H9 (cell line): ENCODE measurements around the gene RNF220. TPM values are rescaled to one million over a fixed set of nuclear protein-coding genes. Genes with fewer than 3 reads are reported as not detected.

Source experiments
- DNase-seq: peaks from one replicate; pipeline ENCODE4 v3.0.0-alpha.2; 2017
- H2AFZ ChIP-seq: one replicate; pipeline ENCODE4 v1.6.1; 2013; ENCODE audit warnings: mild to moderate bottlenecking, low read length, control low read depth, moderate library complexity
- H2AK5ac ChIP-seq: 2 replicates; pipeline ENCODE4 v1.6.1; 2013; ENCODE audit warnings: low read length, control low read depth, mixed read lengths; ENCODE audit not compliant: insufficient read length
- H2BK120ac ChIP-seq: one replicate; pipeline ENCODE4 v1.6.1; 2013; ENCODE audit warnings: low read depth, mild to moderate bottlenecking, low read length, control low read depth, inconsistent platforms; ENCODE audit not compliant: poor library complexity, severe bottlenecking
- H2BK12ac ChIP-seq: 2 replicates; pipeline ENCODE4 v1.6.1; 2013; ENCODE audit warnings: low read length, control low read depth, mixed read lengths, low read depth; ENCODE audit not compliant: insufficient read length
- H2BK15ac ChIP-seq: 2 replicates; pipeline ENCODE4 v1.6.1; 2013; ENCODE audit warnings: low read depth, low read length, control low read depth
- H2BK20ac ChIP-seq: one replicate; pipeline ENCODE4 v1.6.1; 2013; ENCODE audit warnings: low read depth, mild to moderate bottlenecking, low read length, control low read depth, inconsistent platforms; ENCODE audit not compliant: poor library complexity, severe bottlenecking
- H2BK5ac ChIP-seq: 2 replicates; pipeline ENCODE4 v1.6.1; 2013; ENCODE audit warnings: low read length, control low read depth, mixed read lengths; ENCODE audit not compliant: insufficient read length
- H3K14ac ChIP-seq: 2 replicates; pipeline ENCODE4 v1.6.1; 2013; ENCODE audit warnings: low read length, control low read depth; ENCODE audit not compliant: insufficient read depth
- H3K18ac ChIP-seq: 2 replicates; pipeline ENCODE4 v1.6.1; 2013; ENCODE audit warnings: low read depth, mild to moderate bottlenecking, mixed read lengths, low read length, control low read depth; ENCODE audit not compliant: insufficient read length
- H3K23ac ChIP-seq: 2 replicates; pipeline ENCODE4 v1.6.1; 2013; ENCODE audit warnings: low read length, control low read depth, mixed read lengths, low read depth; ENCODE audit not compliant: insufficient read length
- H3K23me2 ChIP-seq: 2 replicates; pipeline ENCODE4 v1.6.1; 2013; ENCODE audit warnings: low read depth, mild to moderate bottlenecking, mixed read lengths, low read length, control low read depth; ENCODE audit not compliant: insufficient read length, poor library complexity, severe bottlenecking
- H3K27ac ChIP-seq: 2 replicates; pipeline ENCODE4 v1.5.1; 2013; ENCODE audit warnings: low read length, control low read depth, mixed read lengths, low read depth; ENCODE audit not compliant: insufficient read length
- H3K27me3 ChIP-seq: 2 replicates; pipeline ENCODE4 v1.6.1; 2013; ENCODE audit warnings: low read length, control low read depth, inconsistent platforms; ENCODE audit not compliant: insufficient read depth
- H3K4ac ChIP-seq: 2 replicates; pipeline ENCODE4 v1.6.1; 2013; ENCODE audit warnings: low read depth, mild to moderate bottlenecking, control low read depth, inconsistent platforms, low read length, moderate library complexity
- H3K4me1 ChIP-seq: 2 replicates; pipeline ENCODE4 v1.6.1; 2013; ENCODE audit warnings: low read length, control low read depth, inconsistent platforms; ENCODE audit not compliant: insufficient read depth
- H3K4me2 ChIP-seq: 2 replicates; pipeline ENCODE4 v1.6.1; 2013; ENCODE audit warnings: low read length, control low read depth, mixed read lengths; ENCODE audit not compliant: insufficient read length, insufficient read depth
- H3K56ac ChIP-seq: 2 replicates; pipeline ENCODE4 v1.6.1; 2013; ENCODE audit warnings: low read depth, mild to moderate bottlenecking, mixed read lengths, low read length, control low read depth; ENCODE audit not compliant: insufficient read length
- H3K79me1 ChIP-seq: 2 replicates; pipeline ENCODE4 v1.6.1; 2013; ENCODE audit warnings: low read depth, mild to moderate bottlenecking, moderate library complexity, low read length, control low read depth, inconsistent platforms; ENCODE audit not compliant: insufficient read depth, poor library complexity, severe bottlenecking
- H3K79me2 ChIP-seq: 2 replicates; pipeline ENCODE4 v1.6.1; 2013; ENCODE audit warnings: low read length, control low read depth, inconsistent platforms; ENCODE audit not compliant: insufficient read depth
- H3K9ac ChIP-seq: 2 replicates; pipeline ENCODE4 v1.6.1; 2013; ENCODE audit warnings: low read length, control low read depth, mixed read lengths; ENCODE audit not compliant: insufficient read length; ENCODE audit errors: extremely low read depth
- H3K9me3 ChIP-seq: one replicate; pipeline ENCODE4 v1.6.1; 2013; ENCODE audit warnings: low read depth, low read length, inconsistent platforms; ENCODE audit not compliant: control insufficient read depth
- H3T11ph ChIP-seq: one replicate; pipeline ENCODE4 v1.6.1; 2013; ENCODE audit warnings: mild to moderate bottlenecking, low read length, control low read depth, inconsistent platforms
- H4K20me1 ChIP-seq: one replicate; pipeline ENCODE4 v1.6.1; 2013; ENCODE audit not compliant: control insufficient read depth, insufficient read length, insufficient read depth
- H4K5ac ChIP-seq: 2 replicates; pipeline ENCODE4 v1.6.1; 2013; ENCODE audit warnings: low read depth, mild to moderate bottlenecking, mixed read lengths, low read length, control low read depth; ENCODE audit not compliant: insufficient read length
- H4K8ac ChIP-seq: replicated peaks from 2 replicates; pipeline ENCODE4 v1.6.1; 2013; ENCODE audit warnings: low read length, control low read depth, mixed read lengths, low read depth; ENCODE audit not compliant: insufficient read length
- H4K91ac ChIP-seq: 2 replicates; pipeline ENCODE4 v1.6.1; 2013; ENCODE audit warnings: low read depth, mild to moderate bottlenecking, moderate library complexity, mixed read lengths, low read length, control low read depth; ENCODE audit not compliant: insufficient read length
- H3K27ac Mint-ChIP-seq, 3 experiments: 2 replicates in 2 of 3; 3 replicates in 1 of 3; pipeline ENCODE4 v1.8.0; 2020 to 2021; ENCODE audit warnings: mixed read lengths in 3 of 3, mild to moderate bottlenecking in 1 of 3, moderate library complexity in 1 of 3
- H3K27me3 Mint-ChIP-seq: 2 replicates; pipeline ENCODE4 v1.8.0; 2021; ENCODE audit warnings: low read depth, mild to moderate bottlenecking, moderate library complexity, mixed read lengths
- H3K36me3 Mint-ChIP-seq, 3 experiments: 2 replicates in 2 of 3; 3 replicates in 1 of 3; pipeline ENCODE4 v1.8.0; 2020 to 2021; ENCODE audit warnings: low read depth in 3 of 3, mixed read lengths in 3 of 3; ENCODE audit not compliant: insufficient read depth in 1 of 3
- H3K4me1 Mint-ChIP-seq, 2 experiments: 2 replicates each; pipeline ENCODE4 v1.8.0; 2020; ENCODE audit warnings: mixed read lengths in 2 of 2
- H3K4me3 Mint-ChIP-seq, 2 experiments: 2 replicates in 1 of 2; 3 replicates in 1 of 2; pipeline ENCODE4 v1.8.0; 2020 to 2021; ENCODE audit warnings: mild to moderate bottlenecking in 2 of 2, mixed read lengths in 2 of 2, moderate library complexity in 1 of 2
- H3K9me3 Mint-ChIP-seq, 2 experiments: 2 replicates in 1 of 2; 3 replicates in 1 of 2; pipeline ENCODE4 v1.8.0; 2020; ENCODE audit warnings: mild to moderate bottlenecking in 2 of 2, mixed read lengths in 2 of 2, moderate library complexity in 1 of 2
- CTCF ChIP-seq: fragments of 200-600 bp; sonication (generic); conservative IDR thresholded peaks from 3 replicates; pipeline ENCODE4 v1.8.0; 2021; ENCODE audit warnings: antibody characterized with exemption, mild to moderate bottlenecking
- WGBS: extraction: QIAGEN DNeasy Blood & Tissue Kit; methylation state at CpG from one replicate; pipeline ENCODE4 v1.1.7; 2013; ENCODE audit warnings: missing lambda C conversion rate, low lambda C conversion rate, mixed read lengths; ENCODE audit not compliant: insufficient read length; ENCODE audit errors: extremely low coverage; 5-methylcytosine and 5-hydroxymethylcytosine counted together
- total RNA-seq: library from RNA; stranded (reverse); gene quantifications from 2 replicates; pipeline ENCODE4 v1.2.1, GENCODE V29; 2021

Gene RNF220
- total RNA-seq, 1 experiment from 2014 or later: 109 TPM

- Histone ChIP-seq H3K79me2 (no peaks in the 10 kb centered on the region), H4K20me1 (no peaks in the 10 kb centered on the region), H3K27ac (no peak overlapping the region), H3K56ac (no peak overlapping the region), H3K4me2 (no peak overlapping the region), H2BK15ac (no peak overlapping the region), H3K27me3 (no peaks in the 10 kb centered on the region), H4K8ac (no peak overlapping the region), H4K5ac (no peak overlapping the region), H3K4ac (no peak overlapping the region), H3K4me1 (peaks cover 3% of the 10 kb centered on the region; the same call in 1 of the 2 replicates), H3K23me2 (no peaks in the 10 kb centered on the region), H2BK5ac (no peak overlapping the region), H3K18ac (no peak overlapping the region), H3K14ac (no peak overlapping the region), H2BK20ac (no peak overlapping the region), H2AFZ (no peak overlapping the region), H3K9ac (no peak overlapping the region), H3K23ac (no peak overlapping the region), H3K79me1 (no peaks in the 10 kb centered on the region), H2BK120ac (no peak overlapping the region), H2AK5ac (no peak overlapping the region), H3K9me3 (no peaks in the 10 kb centered on the region), H2BK12ac (no peak overlapping the region), H4K91ac (no peak overlapping the region), H3T11ph (no peak overlapping the region)
- Mint-ChIP-seq H3K9me3 (no peaks in the 10 kb centered on the region), H3K4me3 (no peak overlapping the region), H3K27me3 (peaks cover 29% of the 10 kb centered on the region), H3K27ac (peak overlapping the region in 1 of 3 experiments; percentile 78; a peak in 1 of 7 replicates), H3K4me1 (peaks cover 23 to 24% of the 10 kb centered on the region in 2 experiments), H3K36me3 (no peaks in the 10 kb centered on the region)
- DNase-seq: no peak
- TF ChIP-seq CTCF: no peak
- no CpG with 5 or more reads among the region's 7 CpGs for WGBS
These were observed 38.6 kb upstream of the RNF220 start for GRCh38 chr1:44366371-44366975.
